Endothelial cell of umbilical vein (primary cell): ENCODE data around the gene SLC22A23. TPM values are rescaled to one million over a fixed set of nuclear protein-coding genes. Genes with fewer than 3 reads are reported as not detected.

Experiments used
- BruUV-seq: library from RNA; stranded (reverse); fragments of 400-500 nt; replicated peaks from 2 replicates; lab custom pipeline; 2021; lab: Mats Ljungman, UMichigan
- CTCF ChIA-PET: fragments of 300-600, 350-600 bp; sonication (Branson Sonifier 250); formaldehyde crosslinking; loops from one replicate; lab custom pipeline; 2021; ENCODE audit warnings: antibody characterized with exemption, inconsistent platforms; lab: Charles Lee
- POLR2A ChIA-PET: fragments of 300-600, 350-600 bp; sonication (Branson Sonifier 250); formaldehyde crosslinking; loops from one replicate; lab custom pipeline; 2021; ENCODE audit warnings: antibody characterized with exemption, inconsistent platforms; lab: Charles Lee
- DNase-seq: peaks from one replicate; pipeline ENCODE4 v3.0.0-alpha.2; 2011; ENCODE audit warnings: low read depth, low spot score
- FAIRE-seq: peaks from 2 replicates; lab custom pipeline; 2011; peaks lifted over from hg19 to GRCh38; lab: Jason Lieb, UNC
- H2AFZ ChIP-seq: 2 replicates; pipeline ENCODE4 v1.6.0; 2012; ENCODE audit warnings: low read depth, low read length, control low read depth, inconsistent platforms
- H3K27ac ChIP-seq: 2 replicates; pipeline ENCODE4 v1.5.1; 2011; ENCODE audit warnings: low read depth, mild to moderate bottlenecking, control low read depth, low read length, moderate library complexity; ENCODE audit not compliant: insufficient read depth
- H3K27me3 ChIP-seq, 2 experiments: 2 replicates each; pipeline versions ENCODE4 v1.6.0 to v1.6.1; 2011; ENCODE audit warnings: low read length in 2 of 2, mixed read lengths in 1 of 2; ENCODE audit not compliant: control insufficient read depth in 2 of 2, insufficient read depth in 2 of 2
- H3K36me3 ChIP-seq, 2 experiments: 2 replicates in 1 of 2; 3 replicates in 1 of 2; pipeline ENCODE4 v1.5.1; 2011; ENCODE audit warnings: low read length in 2 of 2, mild to moderate bottlenecking in 1 of 2, moderate library complexity in 1 of 2; ENCODE audit not compliant: control insufficient read depth in 2 of 2, insufficient read depth in 2 of 2; ENCODE audit errors: extremely low read depth in 1 of 2
- H3K4me1 ChIP-seq: 3 replicates; pipeline ENCODE4 v1.5.1; 2011; ENCODE audit warnings: mild to moderate bottlenecking, low read length; ENCODE audit not compliant: control insufficient read depth, insufficient read depth; ENCODE audit errors: extremely low read depth
- H3K4me2 ChIP-seq: 2 replicates; pipeline ENCODE4 v1.6.1; 2011; ENCODE audit warnings: low read length, control low read depth, mixed read lengths; ENCODE audit not compliant: insufficient read depth
- H3K4me3 ChIP-seq, 3 experiments: fragments of 200-600 bp in 1 of 3; sonication (generic), shearing (Covaris generic) in 1 of 3; replicated peaks in 1 of 3; 2 replicates each; pipeline ENCODE4 v1.5.1; 2011 to 2016; ENCODE audit warnings: control low read depth in 3 of 3, low read length in 3 of 3, mild to moderate bottlenecking in 2 of 3, inconsistent platforms in 1 of 3, low read depth in 1 of 3, moderate library complexity in 1 of 3; ENCODE audit not compliant: insufficient read depth in 1 of 3
- H3K79me2 ChIP-seq: 2 replicates; pipeline ENCODE4 v1.6.0; 2012; ENCODE audit warnings: low read length, inconsistent platforms; ENCODE audit not compliant: control insufficient read depth, insufficient read depth
- H3K9ac ChIP-seq: replicated peaks from 2 replicates; pipeline ENCODE3; 2011; ENCODE audit warnings: low read length, control low read depth; ENCODE audit not compliant: insufficient read depth; ENCODE audit errors: extremely low read depth
- H3K9me1 ChIP-seq: replicated peaks from 3 replicates; pipeline ENCODE4 v1.6.0; 2011; ENCODE audit warnings: mild to moderate bottlenecking, low read length; ENCODE audit not compliant: control insufficient read depth, insufficient read depth; ENCODE audit errors: extremely low read depth
- H3K9me3 ChIP-seq: replicated peaks from 2 replicates; pipeline ENCODE4 v1.5.1; 2012; ENCODE audit warnings: low read length, inconsistent platforms; ENCODE audit not compliant: control insufficient read depth, insufficient read depth
- H4K20me1 ChIP-seq: replicated peaks from 2 replicates; pipeline ENCODE3; 2011; ENCODE audit warnings: mild to moderate bottlenecking, low read length; ENCODE audit not compliant: control insufficient read depth, insufficient read depth; ENCODE audit errors: extremely low read depth
- EZH2 ChIP-seq: IDR thresholded peaks from 2 replicates; pipeline ENCODE4 v1.6.1; 2012; ENCODE audit warnings: borderline replicate concordance, low read depth, mild to moderate bottlenecking, moderate library complexity, low read length, inconsistent platforms; ENCODE audit not compliant: severe bottlenecking
- FOS ChIP-seq: IDR thresholded peaks from 2 replicates; pipeline ENCODE4 v1.6.1; 2011; ENCODE audit warnings: mild to moderate bottlenecking, low read length, moderate library complexity, borderline replicate concordance; ENCODE audit not compliant: insufficient read depth
- GATA2 ChIP-seq: IDR thresholded peaks from 2 replicates; pipeline ENCODE4 v1.7.0; 2011; ENCODE audit warnings: low read depth, mild to moderate bottlenecking, moderate library complexity, mixed read lengths, low read length; ENCODE audit not compliant: insufficient read length, insufficient read depth
- JUN ChIP-seq: IDR thresholded peaks from 2 replicates; pipeline ENCODE4 v1.6.1; 2011; ENCODE audit warnings: borderline replicate concordance, low read depth; ENCODE audit not compliant: insufficient read length, insufficient read depth
- MYC ChIP-seq: IDR thresholded peaks from one replicate; pipeline ENCODE4 v1.6.1; 2011; ENCODE audit warnings: mild to moderate bottlenecking, low read depth, low read length
- POLR2A ChIP-seq: IDR thresholded peaks from 2 replicates; pipeline ENCODE4 v1.6.1; 2012; ENCODE audit warnings: low read depth, mild to moderate bottlenecking, control low read depth, low read length
- POLR2AphosphoS5 ChIP-seq: IDR thresholded peaks from 2 replicates; pipeline ENCODE4 v1.6.1; 2012; ENCODE audit warnings: low read depth, mild to moderate bottlenecking, control low read depth, low read length, moderate library complexity; ENCODE audit not compliant: insufficient read depth
- dilution Hi-C: fragments of 300-500 bp; cut with MboI; formaldehyde crosslinking; loops from one replicate; pipeline ENCODE4 v1.15.0; 2019; ENCODE audit warnings: low sequenced_read_pairs; ENCODE audit not compliant: extremely low pct_ligation_motif_present
- intact Hi-C: fragments of 100-400 bp; cut with micrococcal nuclease; formaldehyde crosslinking; loops from one replicate; pipeline ENCODE4 v1.10.0; 2022
- polyA plus RNA-seq, 4 experiments: library from polyadenylated mRNA; depleted of rRNA in 3 of 4; stranded (reverse) in 3 of 4; unstranded in 1 of 4; fragments of >200 nt; gene quantifications; 2 replicates each; pipeline versions ENCODE4 v1.2.1 to v1.2.3, GENCODE V29; 2011 to 2012; ENCODE audit warnings: missing spikeins in 1 of 4
- total RNA-seq: library from RNA; stranded (reverse); gene quantifications from 2 replicates; pipeline ENCODE4 v1.2.3, GENCODE V29; 2021
- TF ChIP-seq, protein P1 (sequence below), 2 donors: IDR thresholded peaks; 1 replicate in 1 of 2; 2 replicates in 1 of 2; pipeline ENCODE4 v1.5.1; 2011; ENCODE audit warnings: low read length in 2 of 2, mild to moderate bottlenecking in 2 of 2, moderate library complexity in 2 of 2, control low read depth in 1 of 2, inconsistent platforms in 1 of 2, low read depth in 1 of 2; ENCODE audit not compliant: insufficient read depth in 1 of 2; ENCODE audit errors: extremely low read depth in 1 of 2
- TF ChIP-seq, protein P2 (sequence below): IDR thresholded peaks from 2 replicates; pipeline ENCODE4 v1.6.1; 2011; ENCODE audit not compliant: insufficient read depth, insufficient read length

Gene SLC22A23
- total and polyA plus RNA-seq, 2 donors (not counting 3 experiments of a cell fraction or from before 2014, with no cell fraction given), result 4.2 to 14.3 TPM

GRCh38 chr6:3467996-3468395 is 11.1 kb upstream of the SLC22A23 start:
- H3K79me2 ChIP-seq, result no peaks in the 10 kb centered on the region
- H2AFZ ChIP-seq, result no peak overlapping the region
- no peak for TF ChIP-seq FOS
- TF ChIP-seq, protein P1, sequence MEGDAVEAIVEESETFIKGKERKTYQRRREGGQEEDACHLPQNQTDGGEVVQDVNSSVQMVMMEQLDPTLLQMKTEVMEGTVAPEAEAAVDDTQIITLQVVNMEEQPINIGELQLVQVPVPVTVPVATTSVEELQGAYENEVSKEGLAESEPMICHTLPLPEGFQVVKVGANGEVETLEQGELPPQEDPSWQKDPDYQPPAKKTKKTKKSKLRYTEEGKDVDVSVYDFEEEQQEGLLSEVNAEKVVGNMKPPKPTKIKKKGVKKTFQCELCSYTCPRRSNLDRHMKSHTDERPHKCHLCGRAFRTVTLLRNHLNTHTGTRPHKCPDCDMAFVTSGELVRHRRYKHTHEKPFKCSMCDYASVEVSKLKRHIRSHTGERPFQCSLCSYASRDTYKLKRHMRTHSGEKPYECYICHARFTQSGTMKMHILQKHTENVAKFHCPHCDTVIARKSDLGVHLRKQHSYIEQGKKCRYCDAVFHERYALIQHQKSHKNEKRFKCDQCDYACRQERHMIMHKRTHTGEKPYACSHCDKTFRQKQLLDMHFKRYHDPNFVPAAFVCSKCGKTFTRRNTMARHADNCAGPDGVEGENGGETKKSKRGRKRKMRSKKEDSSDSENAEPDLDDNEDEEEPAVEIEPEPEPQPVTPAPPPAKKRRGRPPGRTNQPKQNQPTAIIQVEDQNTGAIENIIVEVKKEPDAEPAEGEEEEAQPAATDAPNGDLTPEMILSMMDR (IDR thresholded peaks at IDR 0.05; ENCODE audit: extremely low read depth in 1 of 2, insufficient read depth in 1 of 2, low read depth in 1 of 2, low read length in 2 of 2), result no peak
- no peak for TF ChIP-seq GATA2
- no peak for TF ChIP-seq EZH2
- no peak overlapping the region for H3K27ac ChIP-seq
- H3K4me3 ChIP-seq, result no peak overlapping the region
- H3K27me3 ChIP-seq, result peaks cover 0 to 1% of the 10 kb centered on the region in 2 experiments
- no peak overlapping the region for H3K9ac ChIP-seq
- BruUV-seq, result no TSS peak
- no peaks in the 10 kb centered on the region for H4K20me1 ChIP-seq
- intact Hi-C loops (no loop called here), dilution Hi-C loops (no loop called here)
- H3K4me1 ChIP-seq, result no peaks in the 10 kb centered on the region
- no peaks in the 10 kb centered on the region for H3K9me1 ChIP-seq
- DNase-seq (no peak), FAIRE-seq (no peak)
- H3K9me3 ChIP-seq, result no peaks in the 10 kb centered on the region
- H3K4me2 ChIP-seq, result no peak overlapping the region
- POLR2A ChIA-PET, result no interaction called here
- CTCF ChIA-PET, result interaction anchor here (1.3 kb wide), 1 partner anchor 9 kb away, joined by 4 read pairs; no protein-coding TSS in a partner anchor
- H3K36me3 ChIP-seq, result no peaks in the 10 kb centered on the region

DNA sequence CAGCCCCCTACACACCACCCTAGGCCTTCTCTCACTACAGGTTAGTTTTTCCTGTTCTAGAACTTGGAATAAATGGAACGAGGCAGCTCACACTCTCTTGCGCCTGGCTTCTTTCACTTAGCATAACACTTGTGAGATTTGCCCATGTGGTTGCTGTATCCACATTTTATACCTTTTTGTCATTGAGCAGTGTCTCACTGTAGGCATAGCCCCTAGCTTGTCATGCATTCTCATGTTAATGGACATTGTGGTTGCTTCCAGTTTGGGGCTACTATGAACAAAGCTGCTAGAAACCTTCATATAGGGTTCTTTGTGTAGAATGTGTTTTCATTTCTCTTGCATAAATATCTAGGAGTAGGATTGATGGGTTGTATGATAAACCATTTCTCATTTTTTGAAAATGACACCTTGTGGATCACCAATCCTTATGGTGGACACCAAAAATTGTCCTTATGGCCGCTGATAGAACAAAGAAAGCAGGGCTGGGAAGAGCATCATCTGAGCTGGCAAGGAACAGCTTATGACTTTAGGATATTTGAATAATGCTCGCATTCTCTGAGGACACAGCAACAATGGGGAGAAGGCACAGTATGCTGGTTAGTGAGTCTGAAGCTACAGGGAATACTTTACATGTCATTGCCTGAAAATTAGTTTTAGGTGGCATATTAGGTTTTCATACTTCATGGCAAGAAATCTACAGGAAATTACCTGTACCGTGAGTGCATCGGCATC is 9.8 kb upstream of the SLC22A23 start:
- no peak overlapping the region for H3K27ac ChIP-seq
- H3K36me3 ChIP-seq, result no peaks in the 10 kb centered on the region
- no peaks in the 10 kb centered on the region for H3K79me2 ChIP-seq
- H3K4me3 ChIP-seq, result no peak overlapping the region
- no peaks in the 10 kb centered on the region for H3K9me3 ChIP-seq
- dilution Hi-C loops (no loop called here), intact Hi-C loops (no loop called here)
- POLR2A ChIA-PET, result no interaction called here
- FAIRE-seq (no peak), DNase-seq (no peak)
- no TSS peak for BruUV-seq
- no peak for TF ChIP-seq JUN
- TF ChIP-seq MYC, result no peak
- TF ChIP-seq FOS, result no peak
- TF ChIP-seq EZH2, result no peak
- TF ChIP-seq, protein P2, sequence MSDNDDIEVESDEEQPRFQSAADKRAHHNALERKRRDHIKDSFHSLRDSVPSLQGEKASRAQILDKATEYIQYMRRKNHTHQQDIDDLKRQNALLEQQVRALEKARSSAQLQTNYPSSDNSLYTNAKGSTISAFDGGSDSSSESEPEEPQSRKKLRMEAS, result no peak
- no peak for TF ChIP-seq POLR2AphosphoS5
- TF ChIP-seq GATA2, result no peak
- TF ChIP-seq POLR2A, result no peak
- TF ChIP-seq, protein P1 (IDR thresholded peaks at IDR 0.05; ENCODE audit: extremely low read depth in 1 of 2, insufficient read depth in 1 of 2, low read depth in 1 of 2, low read length in 2 of 2), result no peak
- H3K9me1 ChIP-seq, result no peaks in the 10 kb centered on the region
- H3K9ac ChIP-seq, result no peak overlapping the region
- H4K20me1 ChIP-seq, result no peaks in the 10 kb centered on the region
- CTCF ChIA-PET, result interaction anchor here (1.1 kb wide), 1 partner anchor 56 kb away, joined by 4 read pairs; no protein-coding TSS in a partner anchor
- peaks cover 0 to 5% of the 10 kb centered on the region in 2 experiments for H3K27me3 ChIP-seq
- no peaks in the 10 kb centered on the region for H3K4me1 ChIP-seq
- H2AFZ ChIP-seq, result no peak overlapping the region
- no peak overlapping the region for H3K4me2 ChIP-seq
